SJCRH30 (cell line): ENCODE measurements around the gene RSPH3. TPM values are rescaled to one million over a fixed set of nuclear protein-coding genes. Genes with fewer than 3 reads are reported as not detected.

Experiments used
- total RNA-seq: library from RNA; depleted of rRNA; stranded (reverse); fragments of >200 nt; shearing (Covaris generic); gene quantifications from 2 replicates; pipeline ENCODE4 v1.2.3, GENCODE V29; 2014; rRNA removed

The RSPH3 gene
- total RNA-seq, 1 experiment from 2014 or later = 1.8 TPM

Other genes with a start within 250 kb of the RSPH3 start
- gene EZR, start 180.8 kb downstream of the RSPH3 start, total RNA-seq = 41.9 and 44.6 TPM in 2 replicates
- gene TAGAP, start 44.8 kb upstream of the RSPH3 start, total RNA-seq = 4.7 and 5.2 TPM in 2 replicates
- not detected in 2 replicates for gene FNDC1, start 169.2 kb upstream of the RSPH3 start, total RNA-seq